Astrocyte (in vitro differentiated cells and primary cell): ENCODE results near the gene BCO2.

Experiments used
- EZH2 ChIP-seq: IDR thresholded peaks from 2 replicates; pipeline ENCODE4 v1.6.1; 2012; ENCODE audit warnings: mild to moderate bottlenecking, low read length, inconsistent platforms; ENCODE audit not compliant: insufficient read depth
- TF ChIP-seq, protein P1 (sequence below): IDR thresholded peaks from 2 replicates; pipeline ENCODE4 v1.5.1; 2011; ENCODE audit warnings: low read depth, mild to moderate bottlenecking, inconsistent platforms, low read length, moderate library complexity; ENCODE audit not compliant: insufficient read depth

- TF ChIP-seq EZH2, result no peak
- TF ChIP-seq, protein P1, sequence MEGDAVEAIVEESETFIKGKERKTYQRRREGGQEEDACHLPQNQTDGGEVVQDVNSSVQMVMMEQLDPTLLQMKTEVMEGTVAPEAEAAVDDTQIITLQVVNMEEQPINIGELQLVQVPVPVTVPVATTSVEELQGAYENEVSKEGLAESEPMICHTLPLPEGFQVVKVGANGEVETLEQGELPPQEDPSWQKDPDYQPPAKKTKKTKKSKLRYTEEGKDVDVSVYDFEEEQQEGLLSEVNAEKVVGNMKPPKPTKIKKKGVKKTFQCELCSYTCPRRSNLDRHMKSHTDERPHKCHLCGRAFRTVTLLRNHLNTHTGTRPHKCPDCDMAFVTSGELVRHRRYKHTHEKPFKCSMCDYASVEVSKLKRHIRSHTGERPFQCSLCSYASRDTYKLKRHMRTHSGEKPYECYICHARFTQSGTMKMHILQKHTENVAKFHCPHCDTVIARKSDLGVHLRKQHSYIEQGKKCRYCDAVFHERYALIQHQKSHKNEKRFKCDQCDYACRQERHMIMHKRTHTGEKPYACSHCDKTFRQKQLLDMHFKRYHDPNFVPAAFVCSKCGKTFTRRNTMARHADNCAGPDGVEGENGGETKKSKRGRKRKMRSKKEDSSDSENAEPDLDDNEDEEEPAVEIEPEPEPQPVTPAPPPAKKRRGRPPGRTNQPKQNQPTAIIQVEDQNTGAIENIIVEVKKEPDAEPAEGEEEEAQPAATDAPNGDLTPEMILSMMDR, result no peak
Measured at GRCh38 chr11:112228706-112229105, 53.4 kb downstream of the BCO2 start.
